HG03139 (cell line): ENCODE measurements around the gene KNSTRN.

Source experiments
- ATAC-seq: cut with Tn5 transposase; IDR thresholded peaks from one replicate; pipeline ENCODE4 v1.9.1; 2021; ENCODE audit not compliant: unreplicated experiment

KNSTRN gene

GRCh38 chr15:40365624-40366456 is 16.7 kb upstream of the KNSTRN start:
- no peak for ATAC-seq

GRCh38 chr15:40366457-40367370 is 15.8 kb upstream of the KNSTRN start:
- ATAC-seq: no peak

- no peak for ATAC-seq
Observed at GRCh38 chr15:40367371-40367685, 15.2 kb upstream of the KNSTRN start.

- peak; percentile 82 for ATAC-seq
Observed at GRCh38 chr15:40367686-40368611, 14.6 kb upstream of the KNSTRN start.

GRCh38 chr15:40368719-40369473 is 13.6 kb upstream of the KNSTRN start:
- no peak for ATAC-seq

- ATAC-seq: no peak
Observed at GRCh38 chr15:40369474-40369869, 13.0 kb upstream of the KNSTRN start.

- no peak for ATAC-seq
Observed at GRCh38 chr15:40369971-40370370, 12.6 kb upstream of the KNSTRN start.

- no peak for ATAC-seq
Observed at GRCh38 chr15:40372981-40373380, 9.5 kb upstream of the KNSTRN start.

- no peak for ATAC-seq
Observed at GRCh38 chr15:40377606-40378005, 4.9 kb upstream of the KNSTRN start.

GRCh38 chr15:40379374-40379773 is 3.1 kb upstream of the KNSTRN start:
- ATAC-seq: no peak

- ATAC-seq: no peak
Observed at GRCh38 chr15:40379853-40380252, 2.7 kb upstream of the KNSTRN start.

GRCh38 chr15:40380636-40381035 is 1.9 kb upstream of the KNSTRN start:
- ATAC-seq: no peak

GRCh38 chr15:40381818-40382529 is 547 bp upstream of the KNSTRN start:
- no peak for ATAC-seq

- ATAC-seq: no peak
Observed at GRCh38 chr15:40386480-40386879, 4.0 kb downstream of the KNSTRN start.

GRCh38 chr15:40388941-40389823 is 6.7 kb downstream of the KNSTRN start:
- ATAC-seq: no peak

GRCh38 chr15:40389824-40390595 is 7.5 kb downstream of the KNSTRN start:
- ATAC-seq: no peak

- ATAC-seq: no peak
Observed at GRCh38 chr15:40392986-40393948, 10.7 kb downstream of the KNSTRN start.
